HepG2 (cell line): ENCODE results near the gene PGM5. TPM values are rescaled to one million over a fixed set of nuclear protein-coding genes. Genes with fewer than 3 reads are reported as not detected.

Source experiments
- ATAC-seq: fragments of 200-7000 bp; cut with Tn5 transposase; 3 replicates; pipeline ENCODE4 v1.9.1; 2020; ENCODE audit warnings: mild to moderate bottlenecking, moderate library complexity
- BruUV-seq: library from RNA; stranded (reverse); fragments of 400-500 nt; replicated peaks from 2 replicates; lab custom pipeline; 2021; lab: Mats Ljungman, UMichigan
- CTCF ChIA-PET: fragments of 300-600 bp; formaldehyde crosslinking; extraction: SDS; loops from one replicate; lab custom pipeline; 2021; ENCODE audit warnings: low total read pairs, inconsistent platforms, low intra/inter-chr PET ratio; lab: Yijun Ruan, JAX
- POLR2A ChIA-PET: fragments of 350-600 bp; sonication (Branson Sonifier 250); formaldehyde crosslinking; loops from one replicate; lab custom pipeline; 2020; ENCODE audit warnings: antibody characterized with exemption, inconsistent platforms; lab: Yijun Ruan, JAX
- DNase-seq: peaks from one replicate; pipeline ENCODE4 v3.0.0-alpha.2; 2015; ENCODE audit warnings: low spot score
- FAIRE-seq: peaks from 3 replicates; lab custom pipeline; 2011; peaks lifted over from hg19 to GRCh38; lab: Jason Lieb, UNC
- H2AFZ ChIP-seq: one replicate; pipeline ENCODE4 v1.6.1; 2011; ENCODE audit warnings: low read length, inconsistent platforms
- H3K27ac ChIP-seq: fragments of 300-600 bp; 3 replicates; pipeline ENCODE4 v1.8.0; 2011; ENCODE audit warnings: mixed run types, mild to moderate bottlenecking, mixed read lengths, low read length, inconsistent platforms; ENCODE audit not compliant: insufficient read depth; ENCODE audit errors: extremely low read length
- H3K27me3 ChIP-seq, 2 experiments: fragments of 200-600 bp in 1 of 2; 2 replicates in 1 of 2; 3 replicates in 1 of 2; pipeline versions ENCODE4 v1.6.0 to v1.8.0; 2011; ENCODE audit warnings: low read length in 2 of 2, mild to moderate bottlenecking in 2 of 2, moderate library complexity in 2 of 2, inconsistent platforms in 1 of 2; ENCODE audit not compliant: insufficient read depth in 2 of 2, control insufficient read depth in 1 of 2
- H3K36me3 ChIP-seq, 2 experiments: fragments of 200-600 bp in 1 of 2; replicated peaks in 1 of 2; 2 replicates in 1 of 2; 3 replicates in 1 of 2; pipeline versions ENCODE4 v1.5.1 to v1.8.0; 2011; ENCODE audit warnings: low read length in 2 of 2, inconsistent platforms in 1 of 2; ENCODE audit not compliant: insufficient read depth in 2 of 2, control insufficient read depth in 1 of 2
- H3K4me1 ChIP-seq: 2 replicates; pipeline ENCODE4 v1.5.1; 2012; ENCODE audit warnings: low read length, inconsistent platforms; ENCODE audit not compliant: insufficient read depth
- H3K4me2 ChIP-seq: 2 replicates; pipeline ENCODE4 v1.6.0; 2011; ENCODE audit warnings: low read depth, low read length, inconsistent platforms
- H3K4me3 ChIP-seq, 3 experiments: fragments of 200-600 bp in 1 of 3; sonication (generic), shearing (Covaris generic) in 1 of 3; replicated peaks in 1 of 3; 2 replicates each; pipeline ENCODE4 v1.5.1; 2011 to 2016; ENCODE audit warnings: low read length in 3 of 3, inconsistent platforms in 2 of 3, low read depth in 2 of 3, mild to moderate bottlenecking in 2 of 3, control low read depth in 1 of 3, mixed read lengths in 1 of 3; ENCODE audit not compliant: insufficient read depth in 1 of 3
- H3K79me2 ChIP-seq: one replicate; pipeline ENCODE4 v1.6.1; 2011; ENCODE audit warnings: low read length, inconsistent platforms; ENCODE audit not compliant: insufficient read depth
- H3K9ac ChIP-seq: 2 replicates; pipeline ENCODE4 v1.6.0; 2011; ENCODE audit warnings: mild to moderate bottlenecking, low read depth, low read length, inconsistent platforms; ENCODE audit not compliant: insufficient read depth
- H3K9me3 ChIP-seq: 2 replicates; pipeline ENCODE4 v1.5.1; 2012; ENCODE audit warnings: mild to moderate bottlenecking, low read length
- H4K20me1 ChIP-seq: 2 replicates; pipeline ENCODE4 v1.6.0; 2011; ENCODE audit warnings: inconsistent platforms, mild to moderate bottlenecking, low read length, moderate library complexity; ENCODE audit not compliant: insufficient read depth
- HES4 ChIP-seq: sonication (generic); formaldehyde crosslinking; IDR thresholded peaks from 2 replicates; pipeline ENCODE4 v1.9.0; 2021; ENCODE audit warnings: mild to moderate bottlenecking, missing genetic modification reagents, borderline replicate concordance
- NFE2L1 ChIP-seq: sonication (generic); formaldehyde crosslinking; IDR thresholded peaks from 2 replicates; pipeline ENCODE4 v1.4.0; 2020; ENCODE audit warnings: missing genetic modification reagents, mild to moderate bottlenecking, borderline replicate concordance
- NR1H2 ChIP-seq: sonication (generic); formaldehyde crosslinking; IDR thresholded peaks from 2 replicates; pipeline ENCODE4 v1.8.1; 2022; ENCODE audit warnings: low read depth, missing genetic modification reagents, borderline replicate concordance
- POGZ ChIP-seq: sonication (generic); formaldehyde crosslinking; IDR thresholded peaks from 2 replicates; pipeline ENCODE4 v1.4.0; 2020; ENCODE audit warnings: mild to moderate bottlenecking, missing genetic modification reagents
- RNF2 ChIP-seq: fragments of 450-650 bp; conservative IDR thresholded peaks from 2 replicates; pipeline ENCODE4 v1.6.1; 2016; ENCODE audit warnings: low read depth
- SOX13 ChIP-seq, 3 experiments: fragments of 450-650 bp in 1 of 3; sonication (generic) in 1 of 3; formaldehyde crosslinking in 1 of 3; IDR thresholded peaks in 2 of 3; conservative IDR thresholded peaks in 1 of 3; 2 replicates each; pipeline versions ENCODE4 v1.5.0 to v1.6.1; 2016 to 2020; ENCODE audit warnings: antibody characterized with exemption in 1 of 3, mild to moderate bottlenecking in 1 of 3, missing compliant biosample characterization in 1 of 3, missing genetic modification reagents in 1 of 3, moderate library complexity in 1 of 3
- ZFP41 ChIP-seq: sonication (generic); formaldehyde crosslinking; IDR thresholded peaks from 2 replicates; pipeline ENCODE4 v1.4.0; 2020; ENCODE audit warnings: mild to moderate bottlenecking, missing genetic modification reagents, borderline replicate concordance
- ZNF335 ChIP-seq: sonication (generic); formaldehyde crosslinking; IDR thresholded peaks from 2 replicates; pipeline ENCODE4 v1.4.0; 2020; ENCODE audit warnings: missing genetic modification reagents
- ZNF747 ChIP-seq: sonication (generic); formaldehyde crosslinking; IDR thresholded peaks from 2 replicates; pipeline ENCODE4 v1.8.1; 2023; ENCODE audit warnings: missing genetic modification reagents, mild to moderate bottlenecking, borderline replicate concordance
- ZNF776 ChIP-seq: sonication (generic); formaldehyde crosslinking; IDR thresholded peaks from 2 replicates; pipeline ENCODE4 v1.4.0; 2020; ENCODE audit warnings: mild to moderate bottlenecking, missing genetic modification reagents
- ZSCAN25 ChIP-seq: sonication (generic); formaldehyde crosslinking; IDR thresholded peaks from 2 replicates; pipeline ENCODE4 v1.8.0; 2022; ENCODE audit warnings: mild to moderate bottlenecking, missing genetic modification reagents
- WGBS: methylation state at CpG from one replicate; pipeline ENCODE4 v1.1.6; 2017; ENCODE audit warnings: low lambda C conversion rate; 5-methylcytosine and 5-hydroxymethylcytosine counted together
- in situ Hi-C: cut with HindIII; loops from 2 replicates; pipeline ENCODE4 v1.10.0; 2017; ENCODE audit warnings: low pct_unique_long_range_greater_than_20kb; ENCODE audit not compliant: extremely low pct_ligation_motif_present
- intact Hi-C: fragments of 100-400 bp; cut with micrococcal nuclease; formaldehyde crosslinking; loops from one replicate; pipeline ENCODE4 v1.10.0; 2022; ENCODE audit not compliant: unreplicated experiment
- polyA plus RNA-seq, 8 experiments: library from polyadenylated mRNA; depleted of rRNA in 3 of 8; stranded (reverse) in 7 of 8; unstranded in 1 of 8; fragments of >200 nt; fragmentation: Illumina TruSeq in 4 of 8; extraction: Trizol in 4 of 8; gene quantifications; 2 replicates each; pipeline versions ENCODE4 v1.2.1 to v1.2.3, GENCODE V29; 2011 to 2016; ENCODE audit warnings: low read depth in 4 of 8, missing spikeins in 1 of 8, mixed read lengths in 1 of 8; ENCODE audit not compliant: insufficient read depth in 1 of 8
- total RNA-seq, 5 experiments: library from RNA; depleted of rRNA; stranded (reverse); fragments of >200 nt; fragmentation: Illumina TruSeq; extraction: Trizol; gene quantifications; 2 replicates each; pipeline ENCODE4 v1.2.3, GENCODE V29; 2016; ENCODE audit warnings: low read depth in 1 of 5
- TF ChIP-seq, protein P1 (sequence below): IDR thresholded peaks from 2 replicates; pipeline ENCODE4 v1.6.1; 2016; ENCODE audit warnings: low read depth, borderline replicate concordance
- TF ChIP-seq, protein P2 (sequence below): sonication (generic); formaldehyde crosslinking; IDR thresholded peaks from 2 replicates; pipeline ENCODE4 v1.5.0; 2020; ENCODE audit warnings: mild to moderate bottlenecking, missing genetic modification reagents
- TF ChIP-seq, protein P3 (sequence below): sonication (generic); formaldehyde crosslinking; IDR thresholded peaks from 2 replicates; pipeline ENCODE4 v1.9.0; 2021; ENCODE audit warnings: missing genetic modification reagents, borderline replicate concordance
- TF ChIP-seq, protein P4 (sequence below): sonication (generic); formaldehyde crosslinking; IDR thresholded peaks from 2 replicates; pipeline ENCODE4 v1.4.0; 2020; ENCODE audit warnings: missing genetic modification reagents, low read depth, mild to moderate bottlenecking, borderline replicate concordance
- TF ChIP-seq, protein P5 (sequence below): sonication (generic); formaldehyde crosslinking; IDR thresholded peaks from 2 replicates; pipeline ENCODE4 v1.4.0; 2020; ENCODE audit warnings: missing genetic modification reagents

PGM5 gene
- total and polyA plus RNA-seq, 2 of the 13 experiments (the other 11 are each of a cell fraction or from before 2014, with no cell fraction given) = not detected

DNA sequence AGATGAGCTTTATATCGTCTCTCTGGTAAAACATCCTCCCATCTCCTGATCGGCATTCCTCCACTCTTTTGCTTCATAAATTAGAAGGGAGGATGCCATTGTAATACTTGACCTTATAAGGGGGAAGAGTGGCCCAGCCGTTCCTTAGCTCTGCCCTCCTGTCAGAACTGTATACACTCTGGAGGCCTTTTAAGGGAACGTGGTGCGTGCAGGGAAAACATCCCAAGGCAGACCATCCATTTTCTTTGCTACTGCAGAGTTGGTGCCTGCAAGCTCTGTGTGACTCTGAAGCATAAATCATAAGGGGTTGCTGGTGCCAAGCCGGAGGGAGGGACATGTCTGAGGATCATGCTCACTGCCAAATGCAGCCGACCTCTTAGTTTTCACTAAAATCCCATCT, 90.4 kb downstream of the PGM5 start:
- ATAC-seq = no peak
- no peaks in the 10 kb centered on the region; a peak in 1 of 5 replicates for H3K27me3 ChIP-seq
- no peaks in the 10 kb centered on the region for H3K79me2 ChIP-seq
- no peak for DNase-seq
- in situ Hi-C loops (no loop called here), intact Hi-C loops (no loop called here)
- H3K27ac ChIP-seq = no peak overlapping the region
- no peaks in the 10 kb centered on the region for H3K4me1 ChIP-seq
- BruUV-seq = no TSS peak
- CTCF ChIA-PET = no interaction called here
- no peak overlapping the region for H3K4me3 ChIP-seq
- H3K9ac ChIP-seq = no peak overlapping the region
- no peak for FAIRE-seq
- POLR2A ChIA-PET = no interaction called here
- H3K36me3 ChIP-seq = no peaks in the 10 kb centered on the region
- no peak overlapping the region for H2AFZ ChIP-seq
- peaks cover 5% of the 10 kb centered on the region; the same call in 1 of the 2 replicates for H3K9me3 ChIP-seq
- H4K20me1 ChIP-seq = no peaks in the 10 kb centered on the region
- no peak overlapping the region for H3K4me2 ChIP-seq
- WGBS = 13% methylated on average over 7 of the region's 7 CpGs
- TF ChIP-seq ZFP41 (CRISPR knock-in tag) (no peak), ZNF776 (no peak), HES4 (CRISPR knock-in tag) (no peak), SOX13 (IDR thresholded peaks at IDR 0.05) (no peak), SOX13 (CRISPR knock-in tag; conservative IDR thresholded peaks at IDR 0.05 in 1 of 2, IDR thresholded peaks at IDR 0.05 in 1 of 2) (no peak), NFE2L1 (CRISPR knock-in tag) (no peak), POGZ (CRISPR knock-in tag) (no peak), ZNF335 (CRISPR knock-in tag) (no peak), RNF2 (no peak), NR1H2 (no peak), ZSCAN25 (CRISPR knock-in tag) (no peak), ZNF747 (CRISPR knock-in tag) (no peak)
- TF ChIP-seq, protein P1, sequence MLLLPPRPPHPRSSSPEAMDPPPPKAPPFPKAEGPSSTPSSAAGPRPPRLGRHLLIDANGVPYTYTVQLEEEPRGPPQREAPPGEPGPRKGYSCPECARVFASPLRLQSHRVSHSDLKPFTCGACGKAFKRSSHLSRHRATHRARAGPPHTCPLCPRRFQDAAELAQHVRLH = no peak
- TF ChIP-seq, protein P2, sequence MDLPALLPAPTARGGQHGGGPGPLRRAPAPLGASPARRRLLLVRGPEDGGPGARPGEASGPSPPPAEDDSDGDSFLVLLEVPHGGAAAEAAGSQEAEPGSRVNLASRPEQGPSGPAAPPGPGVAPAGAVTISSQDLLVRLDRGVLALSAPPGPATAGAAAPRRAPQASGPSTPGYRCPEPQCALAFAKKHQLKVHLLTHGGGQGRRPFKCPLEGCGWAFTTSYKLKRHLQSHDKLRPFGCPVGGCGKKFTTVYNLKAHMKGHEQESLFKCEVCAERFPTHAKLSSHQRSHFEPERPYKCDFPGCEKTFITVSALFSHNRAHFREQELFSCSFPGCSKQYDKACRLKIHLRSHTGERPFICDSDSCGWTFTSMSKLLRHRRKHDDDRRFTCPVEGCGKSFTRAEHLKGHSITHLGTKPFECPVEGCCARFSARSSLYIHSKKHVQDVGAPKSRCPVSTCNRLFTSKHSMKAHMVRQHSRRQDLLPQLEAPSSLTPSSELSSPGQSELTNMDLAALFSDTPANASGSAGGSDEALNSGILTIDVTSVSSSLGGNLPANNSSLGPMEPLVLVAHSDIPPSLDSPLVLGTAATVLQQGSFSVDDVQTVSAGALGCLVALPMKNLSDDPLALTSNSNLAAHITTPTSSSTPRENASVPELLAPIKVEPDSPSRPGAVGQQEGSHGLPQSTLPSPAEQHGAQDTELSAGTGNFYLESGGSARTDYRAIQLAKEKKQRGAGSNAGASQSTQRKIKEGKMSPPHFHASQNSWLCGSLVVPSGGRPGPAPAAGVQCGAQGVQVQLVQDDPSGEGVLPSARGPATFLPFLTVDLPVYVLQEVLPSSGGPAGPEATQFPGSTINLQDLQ = no peak
- TF ChIP-seq, protein P3, sequence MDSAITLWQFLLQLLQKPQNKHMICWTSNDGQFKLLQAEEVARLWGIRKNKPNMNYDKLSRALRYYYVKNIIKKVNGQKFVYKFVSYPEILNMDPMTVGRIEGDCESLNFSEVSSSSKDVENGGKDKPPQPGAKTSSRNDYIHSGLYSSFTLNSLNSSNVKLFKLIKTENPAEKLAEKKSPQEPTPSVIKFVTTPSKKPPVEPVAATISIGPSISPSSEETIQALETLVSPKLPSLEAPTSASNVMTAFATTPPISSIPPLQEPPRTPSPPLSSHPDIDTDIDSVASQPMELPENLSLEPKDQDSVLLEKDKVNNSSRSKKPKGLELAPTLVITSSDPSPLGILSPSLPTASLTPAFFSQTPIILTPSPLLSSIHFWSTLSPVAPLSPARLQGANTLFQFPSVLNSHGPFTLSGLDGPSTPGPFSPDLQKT (CRISPR knock-in tag) = no peak
- TF ChIP-seq, protein P4, sequence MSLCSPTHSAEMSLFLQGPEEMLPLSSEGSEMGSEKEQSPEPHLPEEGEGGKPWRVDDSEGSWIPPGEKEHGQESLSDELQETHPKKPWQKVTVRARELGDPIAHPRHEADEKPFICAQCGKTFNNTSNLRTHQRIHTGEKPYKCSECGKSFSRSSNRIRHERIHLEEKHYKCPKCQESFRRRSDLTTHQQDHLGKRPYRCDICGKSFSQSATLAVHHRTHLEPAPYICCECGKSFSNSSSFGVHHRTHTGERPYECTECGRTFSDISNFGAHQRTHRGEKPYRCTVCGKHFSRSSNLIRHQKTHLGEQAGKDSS (CRISPR knock-in tag) = no peak
- TF ChIP-seq, protein P5, sequence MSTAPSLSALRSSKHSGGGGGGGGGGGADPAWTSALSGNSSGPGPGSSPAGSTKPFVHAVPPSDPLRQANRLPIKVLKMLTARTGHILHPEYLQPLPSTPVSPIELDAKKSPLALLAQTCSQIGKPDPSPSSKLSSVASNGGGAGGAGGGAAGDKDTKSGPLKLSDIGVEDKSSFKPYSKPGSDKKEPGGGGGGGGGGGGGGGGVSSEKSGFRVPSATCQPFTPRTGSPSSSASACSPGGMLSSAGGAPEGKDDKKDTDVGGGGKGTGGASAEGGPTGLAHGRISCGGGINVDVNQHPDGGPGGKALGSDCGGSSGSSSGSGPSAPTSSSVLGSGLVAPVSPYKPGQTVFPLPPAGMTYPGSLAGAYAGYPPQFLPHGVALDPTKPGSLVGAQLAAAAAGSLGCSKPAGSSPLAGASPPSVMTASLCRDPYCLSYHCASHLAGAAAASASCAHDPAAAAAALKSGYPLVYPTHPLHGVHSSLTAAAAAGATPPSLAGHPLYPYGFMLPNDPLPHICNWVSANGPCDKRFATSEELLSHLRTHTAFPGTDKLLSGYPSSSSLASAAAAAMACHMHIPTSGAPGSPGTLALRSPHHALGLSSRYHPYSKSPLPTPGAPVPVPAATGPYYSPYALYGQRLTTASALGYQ = no peak
